Fibroblast of mammary gland (primary cell): Measurements from ENCODE around the gene PACS2.
A peak's percentile ranks its signal among the peaks of the same experiment; 100 is the strongest.

Experiments
- DNase-seq: peaks from one replicate; pipeline ENCODE4 v3.0.0-alpha.2; 2010; ENCODE audit warnings: low read depth
- H3K4me3 ChIP-seq: 2 replicates; pipeline ENCODE4 v1.5.1; 2011; ENCODE audit warnings: low read depth, mild to moderate bottlenecking, low read length, moderate library complexity; ENCODE audit not compliant: control insufficient read depth
- CTCF ChIP-seq: conservative IDR thresholded peaks from 2 replicates; pipeline ENCODE4 v1.5.1; 2011; ENCODE audit warnings: low read depth, low read length, inconsistent platforms; ENCODE audit not compliant: control insufficient read depth, insufficient read depth

The PACS2 gene

GRCh38 chr14:105316577-105316941 is 2.0 kb downstream of the PACS2 start:
- H3K4me3 ChIP-seq: no peak overlapping the region
- no peak for TF ChIP-seq CTCF
- no peak for DNase-seq

- DNase-seq: no peak
- no peak for TF ChIP-seq CTCF
- H3K4me3 ChIP-seq: no peak overlapping the region
Measured at GRCh38 chr14:105316968-105317510, 2.5 kb downstream of the PACS2 start.

GRCh38 chr14:105317546-105317945 is 3.0 kb downstream of the PACS2 start:
- DNase-seq: peak; percentile 60
- peak; percentile 5 for TF ChIP-seq CTCF
- no peak overlapping the region for H3K4me3 ChIP-seq

- no peak for TF ChIP-seq CTCF
- no peak for DNase-seq
Measured at GRCh38 chr14:105322791-105323556, 8.4 kb downstream of the PACS2 start.

GRCh38 chr14:105323663-105324062 is 9.1 kb downstream of the PACS2 start:
- DNase-seq: no peak
- TF ChIP-seq CTCF: no peak
- no peak overlapping the region for H3K4me3 ChIP-seq

More at GRCh38 chr14:105322791-105323556, 8.4 kb downstream of the PACS2 start:
- no peak overlapping the region for H3K4me3 ChIP-seq

GRCh38 chr14:105324080-105324778 is 9.7 kb downstream of the PACS2 start:
- TF ChIP-seq CTCF: no peak
- DNase-seq: no peak
- H3K4me3 ChIP-seq: no peak overlapping the region
